NB4 (cell line): ENCODE measurements around the gene TNFRSF1A.

Experiments
- DNase-seq: peaks from one replicate; pipeline ENCODE4 v3.0.0; 2010; ENCODE audit warnings: low read depth
- H3K4me3 ChIP-seq: one replicate; pipeline ENCODE4 v1.5.1; 2011; ENCODE audit warnings: mild to moderate bottlenecking, low read depth, low read length, moderate library complexity
- MAX ChIP-seq: IDR thresholded peaks from 2 replicates; pipeline ENCODE4 v1.6.1; 2011; ENCODE audit warnings: low read depth, low read length
- MYC ChIP-seq: IDR thresholded peaks from 2 replicates; pipeline ENCODE4 v1.6.1; 2011; ENCODE audit warnings: low read depth, low read length
- POLR2A ChIP-seq: IDR thresholded peaks from 2 replicates; pipeline ENCODE4 v1.6.1; 2011; ENCODE audit warnings: mild to moderate bottlenecking; ENCODE audit not compliant: insufficient read length; ENCODE audit errors: extremely low read depth
- TF ChIP-seq, protein P1 (sequence below): IDR thresholded peaks from one replicate; pipeline ENCODE4 v1.5.1; 2012; ENCODE audit warnings: low read depth, low read length

The TNFRSF1A gene

DNA sequence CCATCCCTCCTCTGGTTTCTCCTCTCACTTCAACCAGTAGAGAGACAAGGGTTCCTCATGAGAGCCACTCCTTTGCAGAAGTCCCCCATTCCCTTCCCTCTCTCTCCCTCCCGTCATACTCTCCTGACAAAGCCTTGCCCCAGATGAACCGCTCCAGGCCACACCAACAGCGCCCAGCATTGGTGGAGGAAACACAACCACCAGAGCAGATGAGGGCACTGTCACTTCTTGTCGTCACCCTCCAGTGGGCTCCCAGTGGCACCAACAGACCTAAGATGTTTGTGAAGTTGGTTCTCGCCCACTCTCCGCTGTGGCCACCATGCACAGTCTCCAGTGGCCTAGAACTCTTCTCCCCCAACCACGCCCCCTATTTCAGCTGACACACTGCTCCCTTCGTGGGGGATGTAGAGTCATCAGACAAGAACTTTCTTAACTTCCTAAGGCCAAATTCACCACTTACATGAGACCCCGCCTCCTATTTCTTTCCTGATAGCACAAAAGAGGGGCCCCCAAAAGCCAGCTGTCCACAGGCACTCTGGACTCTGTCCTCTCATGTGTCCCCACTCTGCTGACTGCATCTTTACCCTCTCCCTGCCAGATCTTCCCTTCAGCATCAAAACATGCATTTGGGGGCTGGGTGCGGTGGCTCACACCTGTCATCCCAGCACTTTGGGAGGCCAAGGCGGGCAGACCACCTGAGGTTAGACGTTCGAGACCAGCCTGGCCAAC is 60.6 kb downstream of the TNFRSF1A start:
- DNase-seq: no peak
- no peak for TF ChIP-seq MYC
- TF ChIP-seq POLR2A: no peak
- TF ChIP-seq, protein P1, sequence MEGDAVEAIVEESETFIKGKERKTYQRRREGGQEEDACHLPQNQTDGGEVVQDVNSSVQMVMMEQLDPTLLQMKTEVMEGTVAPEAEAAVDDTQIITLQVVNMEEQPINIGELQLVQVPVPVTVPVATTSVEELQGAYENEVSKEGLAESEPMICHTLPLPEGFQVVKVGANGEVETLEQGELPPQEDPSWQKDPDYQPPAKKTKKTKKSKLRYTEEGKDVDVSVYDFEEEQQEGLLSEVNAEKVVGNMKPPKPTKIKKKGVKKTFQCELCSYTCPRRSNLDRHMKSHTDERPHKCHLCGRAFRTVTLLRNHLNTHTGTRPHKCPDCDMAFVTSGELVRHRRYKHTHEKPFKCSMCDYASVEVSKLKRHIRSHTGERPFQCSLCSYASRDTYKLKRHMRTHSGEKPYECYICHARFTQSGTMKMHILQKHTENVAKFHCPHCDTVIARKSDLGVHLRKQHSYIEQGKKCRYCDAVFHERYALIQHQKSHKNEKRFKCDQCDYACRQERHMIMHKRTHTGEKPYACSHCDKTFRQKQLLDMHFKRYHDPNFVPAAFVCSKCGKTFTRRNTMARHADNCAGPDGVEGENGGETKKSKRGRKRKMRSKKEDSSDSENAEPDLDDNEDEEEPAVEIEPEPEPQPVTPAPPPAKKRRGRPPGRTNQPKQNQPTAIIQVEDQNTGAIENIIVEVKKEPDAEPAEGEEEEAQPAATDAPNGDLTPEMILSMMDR: no peak
- TF ChIP-seq MAX: no peak

DNA sequence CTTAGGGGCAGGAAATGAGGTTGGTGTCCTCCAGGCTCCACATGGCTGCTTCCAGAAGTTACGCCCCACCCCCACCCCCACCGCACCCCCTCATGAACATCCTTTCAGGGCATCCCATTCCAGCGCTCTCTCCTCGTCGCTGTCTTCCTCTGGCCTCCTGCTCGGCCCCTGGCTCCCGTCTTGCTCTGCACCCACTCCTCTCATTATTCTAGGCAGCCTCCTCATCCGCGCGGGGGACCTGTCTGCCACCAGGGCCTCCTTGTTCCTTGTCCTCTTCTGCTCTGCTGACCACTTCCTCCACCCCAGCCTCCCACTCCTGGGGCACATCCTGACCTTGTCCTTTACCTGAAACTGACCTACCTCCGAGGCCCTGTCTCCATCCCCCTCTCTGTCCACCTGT is 61.2 kb downstream of the TNFRSF1A start:
- no peak overlapping the region for H3K4me3 ChIP-seq
- DNase-seq: no peak
- TF ChIP-seq, protein P1: no peak
- TF ChIP-seq MAX (no peak), POLR2A (no peak), MYC (no peak)

More for the DNA sequence above, 60.6 kb downstream of the TNFRSF1A start:
- no peak overlapping the region for H3K4me3 ChIP-seq

GRCh38 chr12:6280053-6280469 is 61.8 kb downstream of the TNFRSF1A start:
- no peak overlapping the region for H3K4me3 ChIP-seq
- TF ChIP-seq POLR2A (no peak), MYC (no peak), MAX (no peak)
- TF ChIP-seq, protein P1: no peak
- DNase-seq: no peak

DNA sequence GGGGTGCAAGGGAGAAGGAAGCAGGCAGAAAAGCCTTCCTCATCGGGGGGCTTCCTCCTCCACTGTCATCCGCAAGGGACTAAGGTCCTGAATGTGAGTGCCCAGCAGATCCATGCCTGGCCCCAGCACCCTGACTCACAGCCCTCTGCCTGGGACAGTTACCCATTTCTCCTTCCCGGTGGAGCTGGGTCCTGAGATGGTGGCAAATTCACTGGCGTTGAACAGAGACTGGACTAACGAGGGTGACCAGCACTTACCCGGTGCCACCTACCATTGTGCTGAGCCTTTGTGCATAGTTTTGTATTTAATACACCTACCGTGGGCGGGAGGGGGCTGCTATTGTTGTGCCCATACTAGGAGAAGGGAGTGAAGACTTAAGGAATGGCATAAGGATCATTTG is 62.2 kb downstream of the TNFRSF1A start:
- H3K4me3 ChIP-seq: no peak overlapping the region
- TF ChIP-seq MAX (no peak), MYC (no peak), POLR2A (no peak)
- TF ChIP-seq, protein P1: no peak
- DNase-seq: no peak

GRCh38 chr12:6279256-6279628 is 62.6 kb downstream of the TNFRSF1A start:
- H3K4me3 ChIP-seq: no peak overlapping the region
- no peak for DNase-seq
- TF ChIP-seq MAX: no peak
- TF ChIP-seq MYC: no peak
- TF ChIP-seq, protein P1: no peak
- no peak for TF ChIP-seq POLR2A
